Measurements from ENCODE around the gene PPT2. TPM values are rescaled to one million over a fixed set of nuclear protein-coding genes. Genes with fewer than 3 reads are reported as not detected.

PPT2 gene
- total RNA-seq, 4 donors from 2014 or later: 19.0 to 35.1 (median 28.9) TPM

DNA sequence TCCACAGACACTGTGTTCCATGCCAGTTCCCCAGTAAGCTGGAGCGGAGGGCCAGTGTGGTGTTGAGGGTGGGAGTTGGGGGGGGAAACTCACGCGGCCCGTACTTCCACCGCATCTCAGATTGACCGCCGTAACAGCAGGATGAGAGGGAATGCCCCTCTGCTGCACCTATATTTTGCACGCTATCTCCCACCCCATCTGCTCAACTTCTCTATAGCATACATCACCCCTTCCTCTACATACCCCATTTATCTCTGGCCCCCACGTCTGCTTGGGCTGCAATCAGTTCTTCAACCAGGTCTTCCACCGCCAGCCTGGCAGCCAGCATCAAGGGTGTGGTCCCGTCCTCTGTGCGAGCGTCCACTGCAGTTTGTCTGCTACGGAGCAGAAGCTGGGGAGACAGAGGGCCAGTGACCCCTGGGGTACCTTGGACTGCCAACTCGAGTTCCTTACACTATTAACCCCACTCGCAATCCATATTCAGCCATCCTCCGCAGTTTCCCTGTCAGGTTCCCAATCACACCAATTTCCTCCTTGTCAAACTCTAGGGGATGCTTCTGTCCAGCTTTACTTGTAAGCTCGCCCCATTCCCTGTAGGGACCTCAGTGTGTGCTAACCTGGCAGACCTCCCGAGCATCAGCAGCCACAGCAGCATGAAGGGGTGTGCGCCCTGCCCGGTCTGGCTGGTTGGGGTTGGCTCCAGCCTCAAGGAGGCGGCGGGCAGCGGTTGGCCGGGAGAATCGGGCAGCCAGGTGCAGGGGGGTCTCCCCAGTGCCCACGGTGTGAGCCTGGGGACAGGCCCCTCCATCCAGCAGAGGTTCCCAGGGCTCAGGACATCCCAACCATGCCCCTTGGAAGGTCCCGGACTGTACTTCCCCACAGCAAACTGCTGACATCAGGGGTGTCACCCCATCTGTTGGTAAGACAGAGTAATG is 43.0 kb downstream of the PPT2 start:
- H3K4me3 ChIP-seq: peak overlapping the region; percentile 69 to 89
- intact Hi-C loops (cut with DNase I; ENCODE audit: low total_unique reads): no loop called here
- H3K36me3 ChIP-seq: no peaks in the 10 kb centered on the region
- peak overlapping the region; percentile 100 for H3K27ac ChIP-seq
- DNase-seq: peak in 1 of 2 donors; percentile 64
- H3K27me3 ChIP-seq: no peaks in the 10 kb centered on the region
- no peak for TF ChIP-seq POLR2A (IDR thresholded peaks at IDR 0.05)
- TF ChIP-seq, protein P1, sequence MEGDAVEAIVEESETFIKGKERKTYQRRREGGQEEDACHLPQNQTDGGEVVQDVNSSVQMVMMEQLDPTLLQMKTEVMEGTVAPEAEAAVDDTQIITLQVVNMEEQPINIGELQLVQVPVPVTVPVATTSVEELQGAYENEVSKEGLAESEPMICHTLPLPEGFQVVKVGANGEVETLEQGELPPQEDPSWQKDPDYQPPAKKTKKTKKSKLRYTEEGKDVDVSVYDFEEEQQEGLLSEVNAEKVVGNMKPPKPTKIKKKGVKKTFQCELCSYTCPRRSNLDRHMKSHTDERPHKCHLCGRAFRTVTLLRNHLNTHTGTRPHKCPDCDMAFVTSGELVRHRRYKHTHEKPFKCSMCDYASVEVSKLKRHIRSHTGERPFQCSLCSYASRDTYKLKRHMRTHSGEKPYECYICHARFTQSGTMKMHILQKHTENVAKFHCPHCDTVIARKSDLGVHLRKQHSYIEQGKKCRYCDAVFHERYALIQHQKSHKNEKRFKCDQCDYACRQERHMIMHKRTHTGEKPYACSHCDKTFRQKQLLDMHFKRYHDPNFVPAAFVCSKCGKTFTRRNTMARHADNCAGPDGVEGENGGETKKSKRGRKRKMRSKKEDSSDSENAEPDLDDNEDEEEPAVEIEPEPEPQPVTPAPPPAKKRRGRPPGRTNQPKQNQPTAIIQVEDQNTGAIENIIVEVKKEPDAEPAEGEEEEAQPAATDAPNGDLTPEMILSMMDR (IDR thresholded peaks at IDR 0.05): no peak
- H3K4me1 ChIP-seq: peaks cover 3 to 7% of the 10 kb centered on the region in 2 donors
- no peaks in the 10 kb centered on the region for H3K9me3 ChIP-seq

DNA sequence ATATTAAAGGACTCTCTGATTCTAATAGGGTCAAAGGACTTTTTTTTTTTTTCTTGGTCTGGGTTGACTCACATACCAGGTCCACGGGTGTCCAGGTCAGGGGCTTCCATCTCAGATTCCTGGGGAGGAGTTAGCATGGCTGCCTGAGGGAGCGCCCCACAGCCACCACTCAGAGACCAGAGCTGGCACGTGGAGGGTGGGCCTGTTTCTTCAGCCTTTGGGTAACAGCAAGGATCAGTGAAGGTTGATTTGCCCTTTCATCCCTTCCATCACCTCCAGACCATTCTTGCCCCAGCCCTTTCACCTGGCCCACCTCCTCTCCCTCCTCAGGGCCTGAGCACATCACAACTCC is 44.4 kb downstream of the PPT2 start:
- intact Hi-C loops (cut with DNase I; ENCODE audit: low total_unique reads): no loop called here
- TF ChIP-seq, protein P1 (IDR thresholded peaks at IDR 0.05): no peak
- TF ChIP-seq POLR2A (IDR thresholded peaks at IDR 0.05): no peak
- Histone ChIP-seq H3K27me3 (no peaks in the 10 kb centered on the region), H3K4me1 (peaks cover 3 to 7% of the 10 kb centered on the region in 2 donors), H3K9me3 (no peaks in the 10 kb centered on the region), H3K27ac (no peak overlapping the region), H3K36me3 (no peaks in the 10 kb centered on the region), H3K4me3 (no peak overlapping the region)
- no peak for DNase-seq

DNA sequence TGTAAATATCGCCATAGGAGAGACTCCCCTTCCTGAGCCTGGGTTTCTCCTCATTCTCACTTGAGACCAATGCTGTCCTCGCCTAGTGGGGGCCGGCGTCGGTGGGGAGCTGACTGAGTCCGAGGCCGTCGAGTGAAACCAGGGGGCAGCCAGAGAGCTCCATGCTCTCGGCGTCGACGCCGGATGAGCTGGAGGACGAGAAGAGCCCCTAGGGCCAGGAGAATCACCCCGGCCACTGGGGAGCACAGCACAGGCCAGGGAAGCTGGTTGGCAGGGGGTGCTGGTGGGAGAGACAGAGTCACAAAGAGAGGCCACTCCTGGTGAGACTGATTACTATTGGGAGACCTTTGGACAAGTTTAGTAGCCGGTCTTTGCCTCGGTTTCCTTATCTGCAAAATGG is 44.9 kb downstream of the PPT2 start:
- peaks cover 3 to 7% of the 10 kb centered on the region in 2 donors for H3K4me1 ChIP-seq
- intact Hi-C loops (cut with DNase I; ENCODE audit: low total_unique reads): no loop called here
- H3K27ac ChIP-seq: no peak overlapping the region
- H3K27me3 ChIP-seq: no peaks in the 10 kb centered on the region
- DNase-seq: no peak
- TF ChIP-seq POLR2A (IDR thresholded peaks at IDR 0.05): no peak
- TF ChIP-seq, protein P1 (IDR thresholded peaks at IDR 0.05): no peak
- H3K36me3 ChIP-seq: no peaks in the 10 kb centered on the region
- no peaks in the 10 kb centered on the region for H3K9me3 ChIP-seq
- H3K4me3 ChIP-seq: no peak overlapping the region

DNA sequence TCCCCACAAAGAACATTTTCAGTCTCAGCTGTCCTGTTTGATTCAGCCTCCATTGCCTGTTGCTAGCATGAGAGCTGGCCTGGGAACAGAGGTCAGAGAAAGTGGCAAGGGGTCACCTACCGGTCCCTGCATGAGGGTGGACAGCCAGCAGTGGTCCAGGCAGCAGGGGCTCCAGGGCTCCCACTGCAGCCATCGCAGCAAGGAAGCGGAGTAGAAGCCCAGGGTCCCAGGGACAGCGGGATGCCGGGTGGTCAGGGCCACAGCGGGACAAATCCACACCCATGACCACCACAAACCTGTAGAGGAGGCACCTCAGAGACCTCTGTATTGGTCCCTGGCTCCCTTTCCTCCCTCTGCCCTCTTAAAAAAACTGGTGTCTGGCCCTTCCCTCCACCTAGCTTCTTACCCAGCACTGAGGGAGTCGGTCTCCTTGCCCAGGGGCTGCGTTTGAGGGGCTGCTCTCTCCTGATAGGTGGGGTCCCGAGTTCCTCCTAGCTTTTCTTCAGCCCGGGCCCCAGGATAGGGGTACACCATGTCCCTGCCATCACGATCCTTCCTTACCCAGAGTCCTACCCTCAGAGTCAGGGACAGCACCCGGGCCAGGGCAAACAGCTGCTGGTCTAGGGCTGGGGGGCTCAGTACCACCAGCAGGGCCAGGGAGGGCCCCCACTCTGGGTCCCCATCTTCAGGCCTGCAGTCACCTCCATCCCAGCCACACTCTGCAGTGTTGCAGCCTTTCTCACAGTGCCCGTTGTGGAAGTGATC is 47.0 kb downstream of the PPT2 start:
- Histone ChIP-seq H3K27me3 (no peaks in the 10 kb centered on the region), H3K9me3 (no peaks in the 10 kb centered on the region), H3K36me3 (no peaks in the 10 kb centered on the region), H3K4me1 (peaks cover 3 to 7% of the 10 kb centered on the region in 2 donors), H3K27ac (no peak overlapping the region), H3K4me3 (no peak overlapping the region)
- TF ChIP-seq POLR2A (IDR thresholded peaks at IDR 0.05): no peak
- TF ChIP-seq, protein P1 (IDR thresholded peaks at IDR 0.05): no peak
- intact Hi-C loops (cut with DNase I; ENCODE audit: low total_unique reads): no loop called here
- DNase-seq: no peak

DNA sequence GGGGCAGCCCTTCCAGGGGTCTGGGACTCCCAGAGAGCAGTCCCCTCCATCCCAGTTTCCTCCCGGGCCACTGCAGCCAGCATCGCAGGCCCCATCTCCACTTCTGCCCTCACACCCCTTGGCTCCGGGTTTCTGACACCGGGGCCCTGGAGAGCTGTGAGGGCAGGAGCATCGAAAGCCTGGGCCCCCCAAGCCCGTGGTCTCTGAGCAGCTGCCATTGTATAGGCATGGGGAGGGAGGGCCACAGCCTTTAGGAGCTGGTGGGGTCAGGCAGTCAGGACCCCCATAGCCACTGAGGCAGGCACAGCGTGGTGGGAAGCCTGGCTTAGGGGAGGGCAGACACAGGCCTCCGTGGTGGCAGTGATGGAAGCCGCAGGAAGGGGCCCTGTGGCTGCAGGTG is 48.2 kb downstream of the PPT2 start:
- TF ChIP-seq, protein P1 (IDR thresholded peaks at IDR 0.05): no peak
- no peak for TF ChIP-seq POLR2A (IDR thresholded peaks at IDR 0.05)
- no peak overlapping the region for H3K27ac ChIP-seq

More for the DNA sequence above, 48.2 kb downstream of the PPT2 start:
- Histone ChIP-seq H3K4me3 (no peak overlapping the region), H3K9me3 (no peaks in the 10 kb centered on the region), H3K27me3 (no peaks in the 10 kb centered on the region), H3K36me3 (no peaks in the 10 kb centered on the region), H3K4me1 (peaks cover 2% of the 10 kb centered on the region in 2 donors)
- intact Hi-C loops (cut with DNase I; ENCODE audit: low total_unique reads): no loop called here
- no peak for DNase-seq

Measured in uterus (tissue), 4 donors.